Measurements from ENCODE around the gene TRIM24.

TRIM24 gene

GRCh38 chr7:138618933-138619332, 158.9 kb downstream of the TRIM24 start:
- no peak overlapping the region for H3K27ac ChIP-seq (ENCODE audit: low read depth, low read length, poor library complexity, severe bottlenecking)
- H3K36me3 ChIP-seq (ENCODE audit: insufficient read depth, low read length): no peaks in the 10 kb centered on the region
- H3K4me3 ChIP-seq (ENCODE audit: low read depth, low read length, poor library complexity, severe bottlenecking): no peak overlapping the region
- H3K9me3 ChIP-seq (ENCODE audit: low read length): no peaks in the 10 kb centered on the region
- H3K9ac ChIP-seq (ENCODE audit: low read length): no peak overlapping the region
- H3F3A ChIP-seq (ENCODE audit: insufficient read depth, low read length): no peaks in the 10 kb centered on the region
- H2AFZ ChIP-seq (ENCODE audit: low read length): no peak overlapping the region
- no peaks in the 10 kb centered on the region for H3K4me1 ChIP-seq (ENCODE audit: insufficient read depth, low read length, severe bottlenecking)
- H3K4me2 ChIP-seq (ENCODE audit: low read length): no peak overlapping the region
- TF ChIP-seq EZH2 (IDR thresholded peaks at IDR 0.05; ENCODE audit: borderline replicate concordance, low read length): no peak
- no peak for TF ChIP-seq CTCF (IDR thresholded peaks at IDR 0.05; ENCODE audit: low read length)
- no peaks in the 10 kb centered on the region for H4K20me1 ChIP-seq (ENCODE audit: insufficient read depth, low read length)
- H3K27me3 ChIP-seq (ENCODE audit: insufficient read depth, low read length): no peaks in the 10 kb centered on the region
- no peaks in the 10 kb centered on the region for H3K9me2 ChIP-seq (ENCODE audit: low read depth, low read length)
- H3K79me2 ChIP-seq (ENCODE audit: insufficient read depth, low read length): no peaks in the 10 kb centered on the region

- Histone ChIP-seq H3K9me2 (ENCODE audit: low read depth, low read length) (no peaks in the 10 kb centered on the region), H3K27ac (ENCODE audit: low read depth, low read length, poor library complexity, severe bottlenecking) (no peak overlapping the region), H3K79me2 (ENCODE audit: insufficient read depth, low read length) (no peaks in the 10 kb centered on the region), H3K4me3 (ENCODE audit: low read depth, low read length, poor library complexity, severe bottlenecking) (no peak overlapping the region), H3F3A (ENCODE audit: insufficient read depth, low read length) (no peaks in the 10 kb centered on the region), H3K36me3 (ENCODE audit: insufficient read depth, low read length) (no peaks in the 10 kb centered on the region), H3K4me1 (ENCODE audit: insufficient read depth, low read length, severe bottlenecking) (no peaks in the 10 kb centered on the region), H3K27me3 (ENCODE audit: insufficient read depth, low read length) (no peaks in the 10 kb centered on the region), H3K4me2 (ENCODE audit: low read length) (no peak overlapping the region), H3K9me3 (ENCODE audit: low read length) (no peaks in the 10 kb centered on the region), H2AFZ (ENCODE audit: low read length) (no peak overlapping the region), H3K9ac (ENCODE audit: low read length) (no peak overlapping the region), H4K20me1 (ENCODE audit: insufficient read depth, low read length) (no peaks in the 10 kb centered on the region)
- TF ChIP-seq CTCF (IDR thresholded peaks at IDR 0.05; ENCODE audit: low read length) (no peak), EZH2 (IDR thresholded peaks at IDR 0.05; ENCODE audit: borderline replicate concordance, low read length) (no peak)
These were observed 162.8 kb downstream of the TRIM24 start for GRCh38 chr7:138622841-138623240.

GRCh38 chr7:138625084-138625848, 165.2 kb downstream of the TRIM24 start:
- Histone ChIP-seq H3K4me3 (ENCODE audit: low read depth, low read length, poor library complexity, severe bottlenecking) (no peak overlapping the region), H3K27ac (ENCODE audit: low read depth, low read length, poor library complexity, severe bottlenecking) (no peak overlapping the region), H3K9me3 (ENCODE audit: low read length) (no peaks in the 10 kb centered on the region), H3F3A (ENCODE audit: insufficient read depth, low read length) (no peaks in the 10 kb centered on the region), H3K79me2 (ENCODE audit: insufficient read depth, low read length) (no peaks in the 10 kb centered on the region), H3K36me3 (ENCODE audit: insufficient read depth, low read length) (no peaks in the 10 kb centered on the region), H2AFZ (ENCODE audit: low read length) (no peak overlapping the region), H3K4me2 (ENCODE audit: low read length) (no peak overlapping the region), H4K20me1 (ENCODE audit: insufficient read depth, low read length) (no peaks in the 10 kb centered on the region), H3K4me1 (ENCODE audit: insufficient read depth, low read length, severe bottlenecking) (no peaks in the 10 kb centered on the region), H3K9me2 (ENCODE audit: low read depth, low read length) (no peaks in the 10 kb centered on the region), H3K27me3 (ENCODE audit: insufficient read depth, low read length) (no peaks in the 10 kb centered on the region), H3K9ac (ENCODE audit: low read length) (no peak overlapping the region)
- TF ChIP-seq CTCF (IDR thresholded peaks at IDR 0.05; ENCODE audit: low read length) (no peak), EZH2 (IDR thresholded peaks at IDR 0.05; ENCODE audit: borderline replicate concordance, low read length) (no peak)
